Stimulated activated naive B cell treated with anti-CD40 and anti-IgM and Interleukin-4, amounts not matched to agents 10 μg/mL and 1 μg/mL and 100 μg/mL, for 72 hours (primary cell): ENCODE measurements around the gene FDX1.
"Not testable (repeated sequence)": the region's sequence is repeated elsewhere in the genome, so short reads cannot be mapped to it uniquely, and the experiment has no call there.

ENCODE experiments used
- ATAC-seq, 2 donors: fragments of 150-1000 bp; cut with Tn5 transposase; replicated peaks; 2 replicates each; pipeline ENCODE4 v1.10.0; 2021; ENCODE audit warnings: moderate library complexity in 1 of 2
- DNase-seq: peaks from one replicate; pipeline ENCODE4 v3.0.0; 2021
- H3K27ac Mint-ChIP-seq: one replicate; pipeline ENCODE4 v1.8.0; 2022; ENCODE audit warnings: mild to moderate bottlenecking, mixed read lengths
- H3K27me3 Mint-ChIP-seq, 2 donors: one replicate each; pipeline ENCODE4 v1.8.0; 2022; ENCODE audit warnings: mixed read lengths in 2 of 2
- H3K36me3 Mint-ChIP-seq, 2 donors: one replicate each; pipeline ENCODE4 v1.8.0; 2022; ENCODE audit warnings: mixed read lengths in 2 of 2, mild to moderate bottlenecking in 1 of 2
- H3K4me1 Mint-ChIP-seq, 2 donors: one replicate each; pipeline ENCODE4 v1.8.0; 2022; ENCODE audit warnings: mixed read lengths in 2 of 2, mild to moderate bottlenecking in 1 of 2
- H3K4me3 Mint-ChIP-seq, 2 donors: one replicate each; pipeline ENCODE4 v1.8.0; 2022; ENCODE audit warnings: mild to moderate bottlenecking in 2 of 2, mixed read lengths in 2 of 2, moderate library complexity in 1 of 2
- H3K9me3 Mint-ChIP-seq, 2 donors: one replicate each; pipeline ENCODE4 v1.8.0; 2022; ENCODE audit warnings: mixed read lengths in 2 of 2, mild to moderate bottlenecking in 1 of 2

FDX1 gene

GRCh38 chr11:110429731-110430266 lies at the start of gene FDX1:
FDX1 (plus strand) TSS chr11:110429948; CDS start chr11:110430121, 173 bp downstream.
- Mint-ChIP-seq H3K27me3 (no peaks in the 10 kb centered on the region), H3K4me1 (peaks cover 18 to 44% of the 10 kb centered on the region in 2 donors), H3K4me3 (peak within 1 kb of the TSS; percentile 96 to 97), H3K27ac (peak within 1 kb of the TSS; percentile 97), H3K36me3 (peaks cover 3 to 4% of the 10 kb centered on the region in 2 donors), H3K9me3 (no peaks in the 10 kb centered on the region)
- DNase-seq (peak; percentile 87), ATAC-seq (peak; percentile 90 to 92)

GRCh38 chr11:110380836-110381622 lies 48.7 kb upstream of the FDX1 start:
- no peak for ATAC-seq
- peaks cover 5 to 7% of the 10 kb centered on the region in 2 donors for H3K4me1 Mint-ChIP-seq
- DNase-seq: no peak
- H3K9me3 Mint-ChIP-seq: no peaks in the 10 kb centered on the region
- H3K36me3 Mint-ChIP-seq: no peaks in the 10 kb centered on the region
- H3K27ac Mint-ChIP-seq: no peak overlapping the region
- H3K27me3 Mint-ChIP-seq: peaks cover 0 to 6% of the 10 kb centered on the region in 2 donors
- no peak overlapping the region for H3K4me3 Mint-ChIP-seq

- not testable (repeated sequence) for H3K9me3 Mint-ChIP-seq, H3K36me3 Mint-ChIP-seq, H3K27ac Mint-ChIP-seq, ATAC-seq, H3K4me3 Mint-ChIP-seq, H3K4me1 Mint-ChIP-seq, DNase-seq
- H3K27me3 Mint-ChIP-seq: peaks cover 23 to 26% of the 10 kb centered on the region in 2 donors
Measured at GRCh38 chr11:110388231-110388630, 41.5 kb upstream of the FDX1 start.

DNA sequence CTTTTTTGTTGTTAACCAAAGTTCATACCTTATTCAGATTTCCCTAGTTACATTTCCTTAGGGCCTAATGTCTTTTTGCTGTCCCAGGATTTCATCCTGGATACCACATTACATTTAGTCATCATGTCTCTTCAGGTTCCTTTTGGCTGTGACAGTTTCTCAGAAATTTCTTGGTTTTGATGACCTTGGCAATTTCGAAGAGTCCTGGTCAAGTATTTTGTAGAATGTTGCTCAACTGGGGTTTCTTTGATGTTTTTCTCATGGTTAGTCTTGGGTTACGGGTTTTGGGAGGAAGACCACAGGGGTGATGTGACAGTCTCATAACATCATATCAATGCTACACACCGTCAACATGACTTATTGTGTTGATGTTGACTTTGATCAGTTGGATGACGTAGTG lies 39.8 kb upstream of the FDX1 start:
- H3K27me3 Mint-ChIP-seq: peaks cover 26 to 30% of the 10 kb centered on the region in 2 donors
- H3K4me1 Mint-ChIP-seq: no peaks in the 10 kb centered on the region
- ATAC-seq (no peak), DNase-seq (no peak)
- no peak overlapping the region for H3K4me3 Mint-ChIP-seq
- H3K27ac Mint-ChIP-seq: no peak overlapping the region
- H3K9me3 Mint-ChIP-seq: peaks cover 0 to 2% of the 10 kb centered on the region in 2 donors
- peaks cover 0 to 2% of the 10 kb centered on the region in 2 donors for H3K36me3 Mint-ChIP-seq

- H3K27me3 Mint-ChIP-seq: peaks cover 35 to 41% of the 10 kb centered on the region in 2 donors
- ATAC-seq (no peak), DNase-seq (no peak)
- peaks cover 0 to 2% of the 10 kb centered on the region in 2 donors for H3K36me3 Mint-ChIP-seq
- H3K27ac Mint-ChIP-seq: no peak overlapping the region
- H3K4me3 Mint-ChIP-seq: no peak overlapping the region
- no peaks in the 10 kb centered on the region for H3K4me1 Mint-ChIP-seq
- peaks cover 6 to 7% of the 10 kb centered on the region in 2 donors for H3K9me3 Mint-ChIP-seq
Measured at GRCh38 chr11:110392056-110392455, 37.7 kb upstream of the FDX1 start.

DNA sequence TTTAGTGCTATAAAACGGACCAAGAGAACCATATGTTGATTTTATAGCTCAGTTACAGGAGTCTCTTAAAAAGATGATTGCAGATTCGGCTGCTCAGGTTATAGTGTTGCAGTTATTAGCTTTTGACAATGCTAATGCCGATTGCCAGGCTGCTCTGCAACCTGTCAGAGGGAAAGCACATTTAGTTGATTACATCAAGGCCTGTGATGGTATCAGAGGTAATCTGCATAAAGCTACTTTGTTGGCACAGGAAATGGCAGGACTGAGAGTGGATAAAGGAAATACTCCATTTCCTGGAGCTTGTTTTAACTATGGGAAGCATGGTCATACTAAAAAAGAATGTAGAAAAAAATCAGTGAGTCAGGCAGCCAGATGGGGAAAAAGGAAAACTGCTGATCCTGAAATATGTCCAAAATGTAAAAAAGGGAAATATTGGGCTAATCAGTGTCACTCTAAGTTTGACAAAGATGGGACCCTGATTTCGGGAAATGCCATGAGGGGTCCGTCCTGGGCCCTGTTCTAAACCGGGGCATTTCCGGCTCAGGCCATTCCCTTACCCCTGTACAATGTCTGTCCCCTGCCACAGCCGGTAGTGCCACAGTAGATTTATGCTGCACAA lies 32.0 kb upstream of the FDX1 start:
- not testable (repeated sequence) for H3K36me3 Mint-ChIP-seq, H3K4me1 Mint-ChIP-seq, H3K27ac Mint-ChIP-seq, DNase-seq, ATAC-seq, H3K4me3 Mint-ChIP-seq, H3K9me3 Mint-ChIP-seq
- peaks cover 21 to 26% of the 10 kb centered on the region in 2 donors for H3K27me3 Mint-ChIP-seq

- not testable (repeated sequence) for H3K36me3 Mint-ChIP-seq
Measured at GRCh38 chr11:110403585-110403984, 26.2 kb upstream of the FDX1 start.

DNA sequence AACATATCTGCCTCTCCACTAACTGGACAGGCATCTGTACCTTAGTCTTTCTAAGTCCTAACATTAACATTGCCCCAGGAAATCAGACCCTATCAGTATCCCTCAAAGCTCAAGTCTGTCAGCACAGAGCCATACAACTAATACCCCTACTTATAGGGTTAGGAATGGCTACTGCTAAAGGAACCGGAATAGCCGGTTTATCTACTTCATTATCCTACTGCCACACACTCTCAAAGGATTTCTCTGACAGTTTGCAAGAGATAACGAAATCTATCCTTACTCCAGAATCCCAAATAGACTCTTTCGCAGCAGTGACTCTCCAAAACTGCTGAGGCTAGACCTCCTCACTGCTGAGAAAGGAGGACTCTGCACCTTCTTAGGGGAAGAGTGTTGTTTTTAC lies 24.1 kb upstream of the FDX1 start:
- H3K36me3 Mint-ChIP-seq, H3K27ac Mint-ChIP-seq, H3K4me1 Mint-ChIP-seq, H3K4me3 Mint-ChIP-seq, ATAC-seq, DNase-seq: not testable (repeated sequence)
- peaks cover 3 to 11% of the 10 kb centered on the region in 2 donors for H3K9me3 Mint-ChIP-seq
- peaks cover 6 to 11% of the 10 kb centered on the region in 2 donors for H3K27me3 Mint-ChIP-seq

More at GRCh38 chr11:110403585-110403984, 26.2 kb upstream of the FDX1 start:
- peaks cover 11% of the 10 kb centered on the region in 2 donors for H3K27me3 Mint-ChIP-seq
- H3K27ac Mint-ChIP-seq, H3K4me3 Mint-ChIP-seq, H3K4me1 Mint-ChIP-seq, DNase-seq, ATAC-seq: not testable (repeated sequence)
- peaks cover 3 to 11% of the 10 kb centered on the region in 2 donors for H3K9me3 Mint-ChIP-seq

- DNase-seq: no peak
- no peak for ATAC-seq
- H3K4me1 Mint-ChIP-seq: no peaks in the 10 kb centered on the region
- no peak overlapping the region for H3K27ac Mint-ChIP-seq
- no peak overlapping the region for H3K4me3 Mint-ChIP-seq
- peaks cover 2 to 3% of the 10 kb centered on the region in 2 donors for H3K36me3 Mint-ChIP-seq
- peaks cover 3 to 11% of the 10 kb centered on the region in 2 donors for H3K9me3 Mint-ChIP-seq
- peaks cover 6 to 11% of the 10 kb centered on the region in 2 donors for H3K27me3 Mint-ChIP-seq
Measured at GRCh38 chr11:110407315-110407714, 22.4 kb upstream of the FDX1 start.

DNA sequence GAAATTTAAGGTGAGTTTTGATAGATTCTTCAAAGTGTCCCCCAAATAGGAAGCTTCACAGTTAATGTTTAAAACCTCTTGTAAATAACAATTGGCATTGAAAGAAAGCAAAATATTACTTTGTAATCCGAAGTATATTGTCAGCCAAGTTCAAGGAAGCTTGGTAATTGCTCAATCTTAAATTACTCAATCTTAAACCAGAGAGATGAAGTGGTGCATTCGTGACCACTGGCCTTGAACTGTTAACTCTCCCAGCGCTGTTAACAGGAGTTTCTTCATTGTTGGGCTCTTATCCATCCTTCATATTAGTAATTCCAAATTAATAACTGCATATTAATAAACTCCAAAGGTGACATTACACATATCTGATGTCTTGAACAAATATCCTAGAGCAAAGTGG lies 20.6 kb upstream of the FDX1 start:
- peaks cover 6 to 11% of the 10 kb centered on the region in 2 donors for H3K27me3 Mint-ChIP-seq
- no peak overlapping the region for H3K27ac Mint-ChIP-seq
- DNase-seq (no peak), ATAC-seq (no peak)
- H3K36me3 Mint-ChIP-seq: peaks cover 2 to 3% of the 10 kb centered on the region in 2 donors
- no peak overlapping the region for H3K4me3 Mint-ChIP-seq
- no peaks in the 10 kb centered on the region for H3K4me1 Mint-ChIP-seq
- peaks cover 3 to 11% of the 10 kb centered on the region in 2 donors for H3K9me3 Mint-ChIP-seq

- peaks cover 3 to 4% of the 10 kb centered on the region in 2 donors for H3K9me3 Mint-ChIP-seq
- no peaks in the 10 kb centered on the region for H3K27me3 Mint-ChIP-seq
- no peak overlapping the region for H3K4me3 Mint-ChIP-seq
- no peaks in the 10 kb centered on the region for H3K4me1 Mint-ChIP-seq
- H3K27ac Mint-ChIP-seq: no peak overlapping the region
- no peak for ATAC-seq
- DNase-seq: no peak
- H3K36me3 Mint-ChIP-seq: peaks cover 2 to 3% of the 10 kb centered on the region in 2 donors
Measured at GRCh38 chr11:110410651-110411050, 19.1 kb upstream of the FDX1 start.

GRCh38 chr11:110415081-110415480 lies 14.7 kb upstream of the FDX1 start:
- peaks cover 0 to 2% of the 10 kb centered on the region in 2 donors for H3K9me3 Mint-ChIP-seq
- peaks cover 3 to 19% of the 10 kb centered on the region in 2 donors for H3K27me3 Mint-ChIP-seq
- DNase-seq: no peak
- no peak for ATAC-seq
- H3K4me3 Mint-ChIP-seq: no peak overlapping the region
- no peaks in the 10 kb centered on the region for H3K36me3 Mint-ChIP-seq
- no peaks in the 10 kb centered on the region for H3K4me1 Mint-ChIP-seq
- H3K27ac Mint-ChIP-seq: no peak overlapping the region

- peaks cover 3 to 26% of the 10 kb centered on the region in 2 donors for H3K27me3 Mint-ChIP-seq
- H3K4me3 Mint-ChIP-seq, DNase-seq, ATAC-seq, H3K27ac Mint-ChIP-seq, H3K4me1 Mint-ChIP-seq, H3K36me3 Mint-ChIP-seq: not testable (repeated sequence)
- H3K9me3 Mint-ChIP-seq: peaks cover 0 to 11% of the 10 kb centered on the region in 2 donors
Measured at GRCh38 chr11:110421658-110422057, 8.1 kb upstream of the FDX1 start.

- Mint-ChIP-seq H3K4me1 (no peaks in the 10 kb centered on the region), H3K36me3 (peaks cover 0 to 2% of the 10 kb centered on the region in 2 donors), H3K27me3 (peaks cover 3 to 26% of the 10 kb centered on the region in 2 donors), H3K4me3 (no peak overlapping the region), H3K9me3 (peaks cover 0 to 11% of the 10 kb centered on the region in 2 donors), H3K27ac (no peak overlapping the region)
- DNase-seq (no peak), ATAC-seq (no peak)
Measured at GRCh38 chr11:110422306-110422905, 7.3 kb upstream of the FDX1 start.
